Stomach (tissue), 9 donors: Measurements from ENCODE around the gene TRNP1. TPM values are rescaled to one million over a fixed set of nuclear protein-coding genes. Genes with fewer than 3 reads are reported as not detected.

Source experiments
- DNase-seq, 2 donors: peaks; one replicate each; pipeline versions ENCODE4 v3.0.0 to v3.0.0-alpha.2; 2013 to 2019
- H3K27ac ChIP-seq, 5 donors: fragments of 200-600 bp in 4 of 5; sonication (generic) in 4 of 5; one replicate each; pipeline ENCODE4 v1.5.1; 2013 to 2019; ENCODE audit warnings: mild to moderate bottlenecking in 1 of 5, moderate library complexity in 1 of 5
- H3K27me3 ChIP-seq, 3 donors: fragments of 200-600 bp; sonication (generic); one replicate each; pipeline ENCODE4 v1.5.1; 2017 to 2019; ENCODE audit warnings: mixed run types in 1 of 3
- H3K36me3 ChIP-seq, 4 donors: fragments of 200-600 bp; sonication (generic); 1 replicate in 3 of 4; 2 replicates in 1 of 4; pipeline ENCODE4 v1.5.1; 2016 to 2019
- H3K4me1 ChIP-seq, 4 donors: fragments of 200-600 bp; sonication (generic); one replicate each; pipeline ENCODE4 v1.5.1; 2016 to 2019
- H3K4me3 ChIP-seq, 4 donors: fragments of 200-600 bp; sonication (generic) in 3 of 4; one replicate each; pipeline ENCODE4 v1.5.1; 2016 to 2019; ENCODE audit warnings: mild to moderate bottlenecking in 1 of 4
- H3K9me3 ChIP-seq, 4 donors: fragments of 200-600 bp; sonication (generic); one replicate each; pipeline ENCODE4 v1.5.1; 2016 to 2019
- EP300 ChIP-seq: sonication (generic); formaldehyde crosslinking; IDR thresholded peaks from one replicate; pipeline ENCODE4 v1.6.1; 2017; ENCODE audit warnings: antibody characterized with exemption
- POLR2A ChIP-seq, 4 donors: fragments of 450-650 bp; IDR thresholded peaks; one replicate each; pipeline ENCODE4 v1.6.1; 2016; ENCODE audit warnings: antibody characterized with exemption in 4 of 4, control low read depth in 2 of 4, mild to moderate bottlenecking in 1 of 4, moderate library complexity in 1 of 4
- POLR2AphosphoS5 ChIP-seq, 3 donors: sonication (generic); formaldehyde crosslinking; IDR thresholded peaks; one replicate each; pipeline ENCODE4 v1.6.1; 2016; ENCODE audit warnings: antibody characterized with exemption in 3 of 3
- WGBS, 5 donors: extraction: QIAGEN DNeasy Blood & Tissue Kit in 3 of 5; methylation state at CpG; one replicate each; pipeline versions ENCODE4 v1.1.5 to v1.1.7; 2013 to 2018; 5-methylcytosine and 5-hydroxymethylcytosine counted together
- intact Hi-C: fragments of 100-400 bp; cut with DNase I; formaldehyde crosslinking; loops from one replicate; pipeline ENCODE4 v1.15.1; 2023; ENCODE audit warnings: low total_unique reads
- polyA plus RNA-seq, 3 donors: library from polyadenylated mRNA; stranded (reverse); fragments of 200-250 nt; gene quantifications; one replicate each; pipeline ENCODE4 v1.2.3, GENCODE V29; 2013
- total RNA-seq, 5 donors: library from RNA; depleted of rRNA; stranded (reverse); fragments of >200 nt; gene quantifications; one replicate each; pipeline versions ENCODE4 v1.1.0 to v1.2.3, GENCODE V29; 2014 to 2016
- TF ChIP-seq, protein P1 (sequence below), 7 experiments: fragments of 450-650 bp in 4 of 7; fragments of 200-600 bp in 3 of 7; sonication (generic) in 3 of 7; IDR thresholded peaks; one replicate each; pipeline ENCODE4 v1.5.1; 2016 to 2019; ENCODE audit warnings: antibody characterized with exemption in 7 of 7, control low read depth in 2 of 7, mild to moderate bottlenecking in 1 of 7
- donor health status: healthy with polysubstance abuse.
- donor health status: Bipolar disorder and iron deficiency.
- donor health status: healthy.

The TRNP1 gene
- total and polyA plus RNA-seq, 8 donors: 1.7 to 216 (median 107) TPM

DNA sequence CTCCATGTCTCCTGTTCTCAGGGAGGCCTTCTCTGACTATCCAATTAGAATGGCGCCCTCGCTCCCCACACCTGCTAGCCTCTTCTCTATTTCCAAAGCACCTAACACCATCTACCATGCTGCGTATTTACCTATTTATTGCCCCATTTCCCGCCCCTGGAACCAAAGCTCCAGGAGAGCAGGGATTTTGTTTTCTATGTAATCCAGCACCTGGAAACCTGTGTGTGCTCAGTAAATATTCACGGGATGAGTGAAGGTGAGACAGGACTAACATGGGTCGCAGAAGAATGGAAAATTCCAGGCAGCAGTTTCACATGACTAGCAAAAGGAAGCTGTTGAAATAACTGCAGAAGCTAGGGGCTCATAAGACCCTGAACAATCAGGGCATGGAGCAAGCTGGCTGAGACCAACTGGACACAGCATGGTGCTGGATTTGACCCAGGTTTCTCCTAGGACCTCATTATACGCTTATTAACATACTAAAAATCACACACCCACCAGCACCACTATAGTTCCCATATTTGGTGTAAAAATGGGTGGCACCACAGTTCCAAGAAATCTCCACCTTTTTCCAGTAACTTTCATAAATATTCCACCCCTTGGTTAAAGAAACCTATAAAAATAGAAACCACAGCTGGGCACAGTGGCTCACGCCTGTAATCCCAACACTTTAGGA is 34.2 kb downstream of the TRNP1 start:
- Histone ChIP-seq H3K4me1 (peaks cover 34 to 46% (median 37%) of the 10 kb centered on the region in 4 donors), H3K9me3 (no peaks in the 10 kb centered on the region), H3K27ac (peak overlapping the region; percentile 58 to 85 (median 80)), H3K36me3 (no peaks in the 10 kb centered on the region), H3K4me3 (no peak overlapping the region), H3K27me3 (no peaks in the 10 kb centered on the region)
- TF ChIP-seq POLR2A (IDR thresholded peaks at IDR 0.05) (no peak), POLR2AphosphoS5 (IDR thresholded peaks at IDR 0.05) (no peak), EP300 (no peak)
- TF ChIP-seq, protein P1, sequence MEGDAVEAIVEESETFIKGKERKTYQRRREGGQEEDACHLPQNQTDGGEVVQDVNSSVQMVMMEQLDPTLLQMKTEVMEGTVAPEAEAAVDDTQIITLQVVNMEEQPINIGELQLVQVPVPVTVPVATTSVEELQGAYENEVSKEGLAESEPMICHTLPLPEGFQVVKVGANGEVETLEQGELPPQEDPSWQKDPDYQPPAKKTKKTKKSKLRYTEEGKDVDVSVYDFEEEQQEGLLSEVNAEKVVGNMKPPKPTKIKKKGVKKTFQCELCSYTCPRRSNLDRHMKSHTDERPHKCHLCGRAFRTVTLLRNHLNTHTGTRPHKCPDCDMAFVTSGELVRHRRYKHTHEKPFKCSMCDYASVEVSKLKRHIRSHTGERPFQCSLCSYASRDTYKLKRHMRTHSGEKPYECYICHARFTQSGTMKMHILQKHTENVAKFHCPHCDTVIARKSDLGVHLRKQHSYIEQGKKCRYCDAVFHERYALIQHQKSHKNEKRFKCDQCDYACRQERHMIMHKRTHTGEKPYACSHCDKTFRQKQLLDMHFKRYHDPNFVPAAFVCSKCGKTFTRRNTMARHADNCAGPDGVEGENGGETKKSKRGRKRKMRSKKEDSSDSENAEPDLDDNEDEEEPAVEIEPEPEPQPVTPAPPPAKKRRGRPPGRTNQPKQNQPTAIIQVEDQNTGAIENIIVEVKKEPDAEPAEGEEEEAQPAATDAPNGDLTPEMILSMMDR (IDR thresholded peaks at IDR 0.05): no peak
- WGBS, 5 donors: 48 to 63% (median 55%) methylated on average over 8 of the region's 8 CpGs
- intact Hi-C loops: no loop called here
- peak in 1 of 2 donors; percentile 45 for DNase-seq

DNA sequence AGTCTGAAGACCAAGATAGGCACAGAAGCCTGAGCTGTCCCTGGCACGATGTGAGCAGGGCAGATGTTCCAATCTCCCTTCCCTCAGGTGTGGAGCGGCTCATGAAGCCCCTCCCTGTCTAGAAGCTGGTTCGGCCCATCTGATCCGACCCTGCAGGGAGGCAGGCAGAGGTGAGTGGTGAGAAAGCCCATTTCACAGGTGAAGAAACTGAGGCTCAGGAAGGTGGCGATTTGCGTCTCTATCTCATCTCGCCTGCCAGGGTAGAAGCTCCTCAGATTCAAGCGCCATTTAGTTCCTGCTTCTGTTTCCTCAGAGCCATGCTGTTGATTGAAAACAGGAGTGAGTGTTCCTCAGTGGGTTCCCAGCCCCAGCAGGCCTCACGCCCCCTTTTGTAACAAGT is 36.0 kb downstream of the TRNP1 start:
- peaks cover 37 to 56% (median 47%) of the 10 kb centered on the region in 4 donors for H3K4me1 ChIP-seq
- H3K9me3 ChIP-seq: no peaks in the 10 kb centered on the region
- WGBS, 5 donors: 84 to 93% (median 89%) methylated on average over 9 of the region's 9 CpGs
- no peak for DNase-seq
- no peaks in the 10 kb centered on the region for H3K36me3 ChIP-seq
- H3K4me3 ChIP-seq: no peak overlapping the region
- intact Hi-C loops: no loop called here
- H3K27me3 ChIP-seq: no peaks in the 10 kb centered on the region
- TF ChIP-seq POLR2A (IDR thresholded peaks at IDR 0.05) (no peak), EP300 (no peak), POLR2AphosphoS5 (IDR thresholded peaks at IDR 0.05) (no peak)
- TF ChIP-seq, protein P1 (IDR thresholded peaks at IDR 0.05): no peak
- no peak overlapping the region for H3K27ac ChIP-seq

DNA sequence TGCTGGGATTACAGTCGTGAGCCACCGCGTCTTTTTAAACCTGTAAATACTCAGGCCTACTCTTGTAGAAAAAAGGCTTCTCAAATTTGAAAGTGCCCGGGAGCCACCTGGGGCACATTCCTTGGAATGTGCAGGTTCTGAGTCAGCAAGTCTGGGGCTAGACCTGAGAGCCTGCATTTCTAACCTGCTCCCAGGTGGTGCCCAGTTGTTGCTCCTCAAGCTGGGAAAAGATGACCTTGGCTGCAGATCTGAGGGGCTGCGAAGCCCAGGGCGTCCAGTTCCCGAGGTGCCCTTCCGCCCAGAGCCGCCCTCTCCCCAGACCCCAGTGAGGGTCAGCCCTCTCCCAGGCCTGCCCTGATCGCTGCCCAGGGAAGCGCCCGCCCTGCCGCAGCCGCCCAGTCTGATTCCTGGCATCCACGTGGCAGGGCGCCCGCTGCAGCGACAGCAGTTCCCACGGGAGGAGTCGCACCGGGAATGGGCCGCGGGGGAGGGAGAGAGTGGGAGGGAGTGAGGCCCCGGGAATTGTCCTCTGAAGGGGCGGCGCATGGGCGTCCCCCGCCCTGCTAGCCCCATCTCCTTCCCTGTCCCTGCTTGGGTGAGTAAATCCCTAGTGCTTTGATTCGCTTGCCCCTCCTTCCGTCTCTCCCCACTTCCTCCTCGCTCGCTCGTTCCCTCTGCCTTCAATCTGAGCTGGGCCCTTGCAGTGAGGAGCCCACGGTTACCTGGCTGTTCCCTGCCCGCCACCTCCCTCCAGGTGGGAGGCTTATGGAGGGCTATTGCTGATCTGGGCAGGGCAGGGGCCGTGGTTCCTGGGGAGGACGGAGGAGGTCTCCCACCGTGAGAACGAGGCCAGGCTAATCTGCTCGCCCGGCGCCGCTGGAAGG is 38.0 kb downstream of the TRNP1 start:
- intact Hi-C loops: no loop called here
- WGBS, 5 donors: 21 to 37% (median 24%) methylated on average over 24 to 43 of the region's 43 CpGs
- peak overlapping the region; percentile 78 to 89 (median 84) for H3K27ac ChIP-seq

DNA sequence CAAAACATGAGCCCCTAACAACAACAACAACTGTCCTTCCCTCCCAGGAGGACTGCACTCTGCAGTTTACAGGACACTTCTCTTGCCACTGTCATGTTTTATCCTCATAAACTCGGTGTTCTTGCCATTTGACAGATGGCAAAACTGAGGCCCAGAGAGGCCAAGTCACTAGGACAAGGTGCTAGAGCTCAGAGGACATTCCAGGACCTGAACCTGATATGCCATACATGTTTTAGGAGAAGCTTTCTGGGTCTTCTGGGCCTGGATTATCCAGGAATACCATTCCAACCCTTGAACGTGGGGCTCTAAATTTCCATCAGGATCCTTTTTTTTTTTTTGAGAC is 38.6 kb downstream of the TRNP1 start:
- 72 to 89% (median 80%) methylated on average over 2 of the region's 2 CpGs for WGBS, 5 donors
- H3K4me3 ChIP-seq: peak overlapping the region; percentile 24 to 44 (median 30)
- H3K27ac ChIP-seq: peak overlapping the region; percentile 78 to 89 (median 84)
- intact Hi-C loops: no loop called here
- H3K36me3 ChIP-seq: no peaks in the 10 kb centered on the region
- DNase-seq: no peak
- H3K4me1 ChIP-seq: peaks cover 28 to 45% (median 39%) of the 10 kb centered on the region in 4 donors
- H3K27me3 ChIP-seq: no peaks in the 10 kb centered on the region
- no peaks in the 10 kb centered on the region for H3K9me3 ChIP-seq
- TF ChIP-seq EP300 (no peak), POLR2A (IDR thresholded peaks at IDR 0.05) (no peak), POLR2AphosphoS5 (IDR thresholded peaks at IDR 0.05) (no peak)
- TF ChIP-seq, protein P1 (IDR thresholded peaks at IDR 0.05): no peak

More for the DNA sequence above, 38.0 kb downstream of the TRNP1 start:
- Histone ChIP-seq H3K4me1 (peaks cover 34 to 51% (median 45%) of the 10 kb centered on the region in 4 donors), H3K36me3 (no peaks in the 10 kb centered on the region), H3K27me3 (no peaks in the 10 kb centered on the region), H3K4me3 (peak overlapping the region; percentile 24 to 44 (median 30)), H3K9me3 (no peaks in the 10 kb centered on the region)
- DNase-seq: peak; percentile 86 to 91
- TF ChIP-seq, protein P1 (IDR thresholded peaks at IDR 0.05): no peak
- TF ChIP-seq EP300: peak; percentile 45
- TF ChIP-seq POLR2AphosphoS5 (IDR thresholded peaks at IDR 0.05): peak; percentile 29 to 88 (median 57)
